Measurements from ENCODE around the gene NAPG. TPM values are rescaled to one million over a fixed set of nuclear protein-coding genes. Genes with fewer than 3 reads are reported as not detected.

Gene NAPG
- total and polyA plus RNA-seq, 10 of the 15 experiments (the other 5 are each of a cell fraction or from before 2014, with no cell fraction given): 20.5 to 34.8 (median 24.0) TPM

- TF ChIP-seq RAD21 (IDR thresholded peaks at IDR 0.05; ENCODE audit: insufficient read depth, low read depth, low read length) (peak; percentile 98), YY1 (IDR thresholded peaks at IDR 0.05; ENCODE audit: low read depth, low read length) (peak; percentile 74), IKZF1 (conservative IDR thresholded peaks at IDR 0.05) (peak; percentile 33; the same call in 1 of the 2 replicates), BMI1 (IDR thresholded peaks at IDR 0.05; ENCODE audit: borderline replicate concordance) (0 out of 2 replicates have a peak, but pooled peaks have one; percentile 60), RUNX3 (IDR thresholded peaks at IDR 0.05; ENCODE audit: low read length) (peak; percentile 59), NFIC (IDR thresholded peaks at IDR 0.05; ENCODE audit: low read depth, low read length) (no peak), CTCF (IDR thresholded peaks at IDR 0.05 in 2 of 3, conservative IDR thresholded peaks at IDR 0.05 in 1 of 3; ENCODE audit: control insufficient read depth in 2 of 3, extremely low read depth in 1 of 3, insufficient read depth in 1 of 3, low read depth in 3 of 3, low read length in 3 of 3) (peak; percentile 86 to 92 (median 88)), SMARCA5 (IDR thresholded peaks at IDR 0.05) (peak; percentile 37; the same call in 1 of the 2 replicates), POU2F2 (IDR thresholded peaks at IDR 0.05; ENCODE audit: borderline replicate concordance, low read depth, low read length) (peak; percentile 44; the same call in 1 of the 3 replicates), ZBTB11 (CRISPR knock-in tag; IDR thresholded peaks at IDR 0.05) (no peak)
Measured at GRCh38 chr18:10519999-10520935, 5.6 kb upstream of the NAPG start (continued).

Measured in GM12878 (cell line).